Testis (tissue), 2 donors: ENCODE measurements around the gene TSPAN17.

Experiments
- POLR2A ChIP-seq: fragments of 450-650 bp; IDR thresholded peaks from one replicate; pipeline ENCODE4 v1.6.1; 2017; ENCODE audit warnings: antibody characterized with exemption, mild to moderate bottlenecking, moderate library complexity
- TF ChIP-seq, protein P1 (sequence below), 3 experiments: fragments of 450-650 bp in 2 of 3; fragments of 200-600 bp in 1 of 3; sonication (generic) in 1 of 3; IDR thresholded peaks; one replicate each; pipeline ENCODE4 v1.5.1; 2016 to 2019; ENCODE audit warnings: antibody characterized with exemption in 3 of 3, mild to moderate bottlenecking in 2 of 3, moderate library complexity in 1 of 3

DNA sequence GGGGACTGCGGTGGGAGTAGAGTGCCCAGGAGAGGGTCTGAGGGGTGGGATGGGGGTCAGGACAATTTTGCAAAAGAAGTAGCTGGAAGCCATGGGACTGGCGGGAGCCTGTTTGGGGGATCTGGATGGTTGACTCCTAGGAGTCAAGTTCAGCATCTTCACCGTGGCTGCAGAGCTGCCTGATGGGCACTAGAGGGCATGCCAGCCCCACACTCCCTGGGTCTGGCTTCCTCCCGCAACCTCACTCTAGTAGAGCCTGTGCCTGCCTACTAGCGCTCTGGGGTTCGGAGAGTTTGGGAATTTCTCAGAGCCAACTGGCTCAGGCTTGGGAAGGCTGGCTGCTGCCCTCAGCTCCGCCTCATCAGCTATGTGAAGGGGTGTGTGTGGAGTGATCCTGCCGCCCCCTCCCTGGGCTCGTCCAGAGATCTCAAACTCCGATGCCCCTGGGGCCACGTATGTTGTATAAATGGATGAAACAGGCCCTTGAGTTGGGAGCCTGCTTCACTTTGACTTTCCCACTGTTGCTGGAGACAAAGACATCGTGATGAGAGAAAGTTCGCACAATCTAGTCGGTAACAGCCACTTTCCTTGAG lies 10.8 kb downstream of the TSPAN17 start:
- TF ChIP-seq, protein P1, sequence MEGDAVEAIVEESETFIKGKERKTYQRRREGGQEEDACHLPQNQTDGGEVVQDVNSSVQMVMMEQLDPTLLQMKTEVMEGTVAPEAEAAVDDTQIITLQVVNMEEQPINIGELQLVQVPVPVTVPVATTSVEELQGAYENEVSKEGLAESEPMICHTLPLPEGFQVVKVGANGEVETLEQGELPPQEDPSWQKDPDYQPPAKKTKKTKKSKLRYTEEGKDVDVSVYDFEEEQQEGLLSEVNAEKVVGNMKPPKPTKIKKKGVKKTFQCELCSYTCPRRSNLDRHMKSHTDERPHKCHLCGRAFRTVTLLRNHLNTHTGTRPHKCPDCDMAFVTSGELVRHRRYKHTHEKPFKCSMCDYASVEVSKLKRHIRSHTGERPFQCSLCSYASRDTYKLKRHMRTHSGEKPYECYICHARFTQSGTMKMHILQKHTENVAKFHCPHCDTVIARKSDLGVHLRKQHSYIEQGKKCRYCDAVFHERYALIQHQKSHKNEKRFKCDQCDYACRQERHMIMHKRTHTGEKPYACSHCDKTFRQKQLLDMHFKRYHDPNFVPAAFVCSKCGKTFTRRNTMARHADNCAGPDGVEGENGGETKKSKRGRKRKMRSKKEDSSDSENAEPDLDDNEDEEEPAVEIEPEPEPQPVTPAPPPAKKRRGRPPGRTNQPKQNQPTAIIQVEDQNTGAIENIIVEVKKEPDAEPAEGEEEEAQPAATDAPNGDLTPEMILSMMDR (IDR thresholded peaks at IDR 0.05) = peak; percentile 43 to 78 (median 66)
- no peak for TF ChIP-seq POLR2A
